Smooth muscle cell (in vitro differentiated cells): ENCODE measurements around the gene GPR171. TPM values are rescaled to one million over a fixed set of nuclear protein-coding genes. Genes with fewer than 3 reads are reported as not detected.
"Not testable (repeated sequence)": the region's sequence is repeated elsewhere in the genome, so short reads cannot be mapped to it uniquely, and the experiment has no call there.

Experiments
- DNase-seq: peaks from one replicate; lab custom pipeline; 2025; ENCODE audit not compliant: unreplicated experiment; lab: John Stamatoyannopoulos, UW
- H2AFZ ChIP-seq: fragments of 200-600 bp; sonication (generic); 2 replicates; pipeline ENCODE4 v1.6.0; 2016; ENCODE audit warnings: antibody characterized with exemption, low read depth, mild to moderate bottlenecking
- H3F3A ChIP-seq: fragments of 200-600 bp; sonication (generic); 2 replicates; pipeline ENCODE4 v1.6.0; 2017; ENCODE audit warnings: antibody characterized with exemption, low read depth
- H3K27ac ChIP-seq: fragments of 200-600 bp; sonication (generic); 2 replicates; pipeline ENCODE4 v1.5.1; 2016; ENCODE audit warnings: low read depth, mild to moderate bottlenecking
- H3K27me3 ChIP-seq: fragments of 200-600 bp; sonication (generic); 2 replicates; pipeline ENCODE4 v1.6.1; 2016; ENCODE audit warnings: low read depth, mild to moderate bottlenecking
- H3K36me3 ChIP-seq: fragments of 200-600 bp; sonication (generic); 2 replicates; pipeline ENCODE4 v1.5.1; 2016; ENCODE audit warnings: low read depth
- H3K4me1 ChIP-seq: fragments of 200-600 bp; sonication (generic); 2 replicates; pipeline ENCODE4 v1.5.1; 2016; ENCODE audit warnings: low read depth
- H3K4me2 ChIP-seq: fragments of 200-600 bp; sonication (generic); 2 replicates; pipeline ENCODE4 v1.6.0; 2016; ENCODE audit warnings: mild to moderate bottlenecking
- H3K4me3 ChIP-seq: fragments of 200-600 bp; sonication (generic); 2 replicates; pipeline ENCODE4 v1.5.1; 2016; ENCODE audit warnings: mild to moderate bottlenecking
- H3K79me2 ChIP-seq: fragments of 200-600 bp; sonication (generic); 2 replicates; pipeline ENCODE4 v1.6.0; 2016; ENCODE audit warnings: low read depth, mild to moderate bottlenecking
- H3K9ac ChIP-seq: fragments of 200-600 bp; sonication (generic); 2 replicates; pipeline ENCODE4 v1.6.0; 2016; ENCODE audit warnings: low read depth
- H3K9me3 ChIP-seq: fragments of 200-600 bp; sonication (generic); replicated peaks from 2 replicates; pipeline ENCODE4 v1.5.1; 2016; ENCODE audit warnings: low read depth
- H4K20me1 ChIP-seq: fragments of 200-600 bp; sonication (generic); 2 replicates; pipeline ENCODE4 v1.6.0; 2016; ENCODE audit warnings: low read depth
- WGBS: methylation state at CpG from one replicate; pipeline ENCODE4 v1.1.7; 2016; ENCODE audit warnings: low lambda C conversion rate; 5-methylcytosine and 5-hydroxymethylcytosine counted together
- polyA plus RNA-seq: library from polyadenylated mRNA; unstranded; fragments of >200 nt; fragmentation: Nextera tagmentation; extraction: Ambion mirVana; gene quantifications from 2 replicates; pipeline ENCODE4 v1.2.1, GENCODE V29; 2016
- total RNA-seq: library from RNA; depleted of rRNA; stranded (reverse); fragments of >200 nt; gene quantifications from 2 replicates; pipeline ENCODE4 v1.2.3, GENCODE V29; 2014
- TF ChIP-seq, protein P1 (sequence below): fragments of 200-600 bp; sonication (generic); IDR thresholded peaks from 2 replicates; pipeline ENCODE4 v1.5.1; 2017; ENCODE audit warnings: borderline replicate concordance, mild to moderate bottlenecking, antibody characterized with exemption; ENCODE audit not compliant: insufficient read depth, poor library complexity, severe bottlenecking

GPR171 gene
- total and polyA plus RNA-seq, 2 experiments from 2014 or later = 4.2 TPM; not detected in 1

DNA sequence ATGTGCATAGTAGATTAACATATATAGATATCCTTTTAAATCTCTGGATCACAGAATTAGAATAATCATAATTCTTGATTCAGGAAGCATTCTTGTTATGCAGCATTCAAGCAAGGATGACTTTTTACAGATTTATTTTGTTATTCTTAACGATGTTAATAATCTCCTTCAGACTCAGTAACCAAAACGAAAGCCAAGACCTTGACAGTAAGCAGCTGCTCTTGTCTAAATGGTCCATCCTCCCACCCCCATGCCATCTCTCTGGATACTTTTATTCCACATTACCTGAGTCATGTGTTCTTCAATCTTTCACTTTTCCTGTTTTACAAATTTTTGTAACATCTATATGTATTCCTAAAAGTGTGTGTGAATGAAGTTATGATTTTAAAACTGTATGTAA lies 33.3 kb upstream of the GPR171 start:
- TF ChIP-seq, protein P1, sequence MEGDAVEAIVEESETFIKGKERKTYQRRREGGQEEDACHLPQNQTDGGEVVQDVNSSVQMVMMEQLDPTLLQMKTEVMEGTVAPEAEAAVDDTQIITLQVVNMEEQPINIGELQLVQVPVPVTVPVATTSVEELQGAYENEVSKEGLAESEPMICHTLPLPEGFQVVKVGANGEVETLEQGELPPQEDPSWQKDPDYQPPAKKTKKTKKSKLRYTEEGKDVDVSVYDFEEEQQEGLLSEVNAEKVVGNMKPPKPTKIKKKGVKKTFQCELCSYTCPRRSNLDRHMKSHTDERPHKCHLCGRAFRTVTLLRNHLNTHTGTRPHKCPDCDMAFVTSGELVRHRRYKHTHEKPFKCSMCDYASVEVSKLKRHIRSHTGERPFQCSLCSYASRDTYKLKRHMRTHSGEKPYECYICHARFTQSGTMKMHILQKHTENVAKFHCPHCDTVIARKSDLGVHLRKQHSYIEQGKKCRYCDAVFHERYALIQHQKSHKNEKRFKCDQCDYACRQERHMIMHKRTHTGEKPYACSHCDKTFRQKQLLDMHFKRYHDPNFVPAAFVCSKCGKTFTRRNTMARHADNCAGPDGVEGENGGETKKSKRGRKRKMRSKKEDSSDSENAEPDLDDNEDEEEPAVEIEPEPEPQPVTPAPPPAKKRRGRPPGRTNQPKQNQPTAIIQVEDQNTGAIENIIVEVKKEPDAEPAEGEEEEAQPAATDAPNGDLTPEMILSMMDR = no peak
- no peak overlapping the region for H3K9ac ChIP-seq
- H4K20me1 ChIP-seq = no peaks in the 10 kb centered on the region
- H3K79me2 ChIP-seq = no peaks in the 10 kb centered on the region
- no peak overlapping the region for H2AFZ ChIP-seq
- WGBS = 66% methylated on average over 2 of the region's 2 CpGs
- no peaks in the 10 kb centered on the region for H3K27me3 ChIP-seq
- H3K4me3 ChIP-seq = no peak overlapping the region
- no peak overlapping the region for H3K4me2 ChIP-seq
- no peak for DNase-seq
- H3K36me3 ChIP-seq = no peaks in the 10 kb centered on the region
- no peaks in the 10 kb centered on the region for H3K4me1 ChIP-seq
- H3F3A ChIP-seq = no peaks in the 10 kb centered on the region
- H3K27ac ChIP-seq = no peak overlapping the region
- H3K9me3 ChIP-seq = no peaks in the 10 kb centered on the region

DNA sequence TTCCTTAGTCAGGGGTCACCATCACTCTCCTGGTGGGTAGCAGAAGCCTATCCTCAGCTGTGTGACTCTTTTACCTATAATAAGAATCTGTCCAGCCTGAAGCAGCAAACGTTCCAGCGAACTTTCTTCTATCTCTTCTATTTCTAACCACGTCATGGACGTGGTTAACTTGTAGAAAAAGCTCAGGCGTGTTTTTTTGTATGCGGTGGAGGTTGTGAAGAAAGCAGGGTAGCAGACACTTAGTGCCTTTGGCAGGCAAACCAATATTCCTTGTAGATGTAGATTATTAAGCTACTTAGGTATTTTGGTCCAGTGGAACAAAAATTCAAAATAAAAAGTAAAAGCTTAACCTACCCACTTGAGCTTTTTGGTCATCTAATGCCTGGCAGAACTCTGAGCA lies 31.8 kb upstream of the GPR171 start:
- Histone ChIP-seq H3K9ac (no peak overlapping the region), H3K27ac (no peak overlapping the region), H3K9me3 (no peaks in the 10 kb centered on the region), H3K4me1 (no peaks in the 10 kb centered on the region), H4K20me1 (no peaks in the 10 kb centered on the region), H3K27me3 (no peaks in the 10 kb centered on the region), H3F3A (no peaks in the 10 kb centered on the region), H2AFZ (no peak overlapping the region), H3K79me2 (no peaks in the 10 kb centered on the region), H3K36me3 (no peaks in the 10 kb centered on the region), H3K4me3 (no peak overlapping the region), H3K4me2 (no peak overlapping the region)
- TF ChIP-seq, protein P1 = no peak
- no peak for DNase-seq
- 95% methylated on average over 6 of the region's 6 CpGs for WGBS

- no peaks in the 10 kb centered on the region for H3F3A ChIP-seq
- 92% methylated on average over 4 of the region's 4 CpGs for WGBS
- H3K27me3 ChIP-seq = no peaks in the 10 kb centered on the region
- H4K20me1 ChIP-seq = no peaks in the 10 kb centered on the region
- DNase-seq = no peak
- H3K27ac ChIP-seq = no peak overlapping the region
- no peak overlapping the region for H2AFZ ChIP-seq
- TF ChIP-seq, protein P1 = no peak
- H3K4me3 ChIP-seq = no peak overlapping the region
- no peaks in the 10 kb centered on the region for H3K9me3 ChIP-seq
- H3K79me2 ChIP-seq = no peaks in the 10 kb centered on the region
- peaks cover 9% of the 10 kb centered on the region for H3K4me1 ChIP-seq
- H3K36me3 ChIP-seq = no peaks in the 10 kb centered on the region
- H3K9ac ChIP-seq = no peak overlapping the region
- no peak overlapping the region for H3K4me2 ChIP-seq
These were observed 30.0 kb upstream of the GPR171 start for GRCh38 chr3:151232991-151233390.

DNA sequence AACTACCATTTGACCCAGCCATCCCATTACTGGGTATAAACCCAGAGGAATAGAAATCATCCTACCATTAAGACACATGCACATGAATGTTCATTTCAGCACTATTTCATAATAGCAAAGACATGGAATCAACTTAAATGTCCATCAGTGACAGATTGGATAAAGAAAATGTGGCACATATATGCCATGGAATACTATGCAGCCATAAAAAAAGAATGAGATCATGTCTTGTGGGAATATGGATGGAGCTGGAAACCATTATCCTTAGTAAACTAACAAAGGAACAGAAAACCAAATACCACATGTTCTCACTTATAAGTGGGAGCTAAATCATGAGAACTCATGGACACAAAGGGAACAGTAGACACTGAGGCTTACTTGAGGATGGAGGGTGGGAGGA lies 29.4 kb upstream of the GPR171 start:
- not testable (repeated sequence) for H3K4me2 ChIP-seq, H3K79me2 ChIP-seq, H2AFZ ChIP-seq, H3K36me3 ChIP-seq, H3K4me3 ChIP-seq, H3K9ac ChIP-seq, H3K27me3 ChIP-seq, H4K20me1 ChIP-seq, H3K9me3 ChIP-seq, DNase-seq, H3K27ac ChIP-seq, H3F3A ChIP-seq
- H3K4me1 ChIP-seq = peaks cover 11% of the 10 kb centered on the region
